ENCODE results near the gene GNG8.

- TF ChIP-seq CTCF (IDR thresholded peaks at IDR 0.05; ENCODE audit: low read length) (no peak), EZH2 (optimal IDR thresholded peaks at IDR 0.05; ENCODE audit: low read depth, low read length) (no peak), EZH2phosphoT487 (IDR thresholded peaks at IDR 0.05; ENCODE audit: low read length) (no peak)
Measured at GRCh38 chr19:46631481-46631880, 4.5 kb downstream of the GNG8 start.

Measured in MM.1S (cell line).